ENCODE data around the gene CENPF.

CENPF gene

DNA sequence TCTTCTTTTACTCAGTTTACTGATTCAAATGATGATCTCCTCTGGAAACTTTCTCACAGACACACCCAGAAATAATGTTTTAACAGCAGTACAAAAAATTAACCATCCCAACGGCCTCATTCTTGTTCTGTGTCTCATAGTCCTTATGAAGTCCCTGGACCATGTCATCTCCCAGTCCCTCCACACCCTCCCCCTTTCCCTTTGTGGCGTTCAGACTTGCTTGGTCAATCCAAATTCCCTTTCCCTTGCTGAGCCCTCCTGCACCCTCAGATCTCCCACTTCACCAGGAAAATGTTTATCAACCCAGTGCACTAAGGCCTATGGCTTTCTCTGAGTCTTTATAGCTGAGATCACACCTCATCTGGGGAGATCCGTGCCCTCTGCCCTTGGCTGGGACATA, 85.9 kb downstream of the CENPF start:
- CTCF ChIA-PET = interaction anchor here (1.3 kb wide), 1 partner anchor 224 kb away, joined by 3 read pairs; no protein-coding TSS in a partner anchor
- DNase-seq (ENCODE audit: extremely low spot score) = no peak
- TF ChIP-seq, protein P1, sequence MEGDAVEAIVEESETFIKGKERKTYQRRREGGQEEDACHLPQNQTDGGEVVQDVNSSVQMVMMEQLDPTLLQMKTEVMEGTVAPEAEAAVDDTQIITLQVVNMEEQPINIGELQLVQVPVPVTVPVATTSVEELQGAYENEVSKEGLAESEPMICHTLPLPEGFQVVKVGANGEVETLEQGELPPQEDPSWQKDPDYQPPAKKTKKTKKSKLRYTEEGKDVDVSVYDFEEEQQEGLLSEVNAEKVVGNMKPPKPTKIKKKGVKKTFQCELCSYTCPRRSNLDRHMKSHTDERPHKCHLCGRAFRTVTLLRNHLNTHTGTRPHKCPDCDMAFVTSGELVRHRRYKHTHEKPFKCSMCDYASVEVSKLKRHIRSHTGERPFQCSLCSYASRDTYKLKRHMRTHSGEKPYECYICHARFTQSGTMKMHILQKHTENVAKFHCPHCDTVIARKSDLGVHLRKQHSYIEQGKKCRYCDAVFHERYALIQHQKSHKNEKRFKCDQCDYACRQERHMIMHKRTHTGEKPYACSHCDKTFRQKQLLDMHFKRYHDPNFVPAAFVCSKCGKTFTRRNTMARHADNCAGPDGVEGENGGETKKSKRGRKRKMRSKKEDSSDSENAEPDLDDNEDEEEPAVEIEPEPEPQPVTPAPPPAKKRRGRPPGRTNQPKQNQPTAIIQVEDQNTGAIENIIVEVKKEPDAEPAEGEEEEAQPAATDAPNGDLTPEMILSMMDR (IDR thresholded peaks at IDR 0.05; ENCODE audit: control extremely low read depth, extremely low read depth, low read depth, missing control alignments) = no peak
- POLR2A ChIA-PET = no interaction called here

DNA sequence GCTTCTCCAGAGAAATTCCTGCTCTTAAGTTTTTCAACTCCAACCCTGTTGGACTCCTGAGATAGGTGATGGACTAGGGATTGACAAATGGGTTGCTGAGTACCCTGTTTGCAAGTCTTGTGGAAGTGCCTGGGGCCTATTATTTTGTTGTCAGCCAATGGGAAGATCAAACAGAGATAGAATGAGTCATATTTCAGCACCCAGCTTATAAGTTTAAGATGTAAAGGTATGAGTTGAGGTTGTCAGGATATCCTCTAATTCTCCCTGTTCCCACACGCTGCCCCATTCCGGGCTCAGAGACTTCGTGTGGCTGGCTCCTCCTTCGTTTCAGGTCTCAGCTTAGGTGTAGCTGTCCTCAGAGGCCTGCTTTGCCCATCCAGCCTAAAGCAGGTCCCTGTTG, 91.8 kb downstream of the CENPF start:
- POLR2A ChIA-PET = no interaction called here
- no peak for DNase-seq (ENCODE audit: extremely low spot score)
- TF ChIP-seq, protein P1 (IDR thresholded peaks at IDR 0.05; ENCODE audit: control extremely low read depth, extremely low read depth, low read depth, missing control alignments) = no peak
- CTCF ChIA-PET = interaction anchor here (1.4 kb wide), 1 partner anchor 10 kb away, joined by 3 read pairs; no protein-coding TSS in a partner anchor

DNA sequence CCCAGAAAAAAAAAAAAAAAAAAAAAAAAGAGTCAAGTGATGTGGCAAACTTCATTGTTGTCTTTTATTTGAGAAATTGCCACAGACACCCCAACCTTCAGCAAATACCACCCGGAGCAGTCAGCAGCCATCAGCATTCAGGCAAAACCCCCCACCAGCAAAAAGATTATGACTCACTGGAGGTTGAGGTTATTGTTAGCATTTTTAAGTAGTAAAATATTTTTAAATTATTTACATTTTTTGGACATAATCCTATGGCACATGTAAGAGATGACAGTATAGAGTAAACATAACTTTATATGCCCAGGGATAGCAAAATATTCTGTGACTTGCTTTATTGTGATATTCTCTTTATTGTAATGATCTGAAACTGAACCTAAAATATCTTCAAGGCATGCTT, 95.6 kb downstream of the CENPF start:
- ChIA-PET POLR2A (no interaction called here), CTCF (no interaction called here)
- TF ChIP-seq, protein P1 (IDR thresholded peaks at IDR 0.05; ENCODE audit: control extremely low read depth, extremely low read depth, low read depth, missing control alignments) = no peak
- no peak for DNase-seq (ENCODE audit: extremely low spot score)

DNA sequence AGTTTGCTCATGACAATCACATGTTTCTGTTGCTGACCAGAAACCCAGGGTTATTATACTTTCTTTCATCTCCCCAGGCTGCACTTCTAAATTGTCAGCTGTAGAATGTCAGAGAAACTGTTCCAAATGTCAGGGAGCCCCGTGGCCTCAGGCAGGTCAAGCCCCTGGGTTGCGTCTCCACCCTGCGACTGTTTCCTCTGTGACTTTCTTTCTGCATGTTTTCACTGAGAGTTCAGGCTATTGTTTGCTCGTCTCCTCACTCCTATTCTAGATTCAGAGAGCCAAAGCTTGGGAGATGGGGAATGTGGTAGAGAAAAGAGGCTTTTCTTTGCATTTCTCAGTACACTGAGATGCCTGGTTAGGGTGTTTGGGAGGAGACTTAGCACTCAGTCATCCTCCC, 97.4 kb downstream of the CENPF start:
- TF ChIP-seq, protein P1 (IDR thresholded peaks at IDR 0.05; ENCODE audit: control extremely low read depth, extremely low read depth, low read depth, missing control alignments) = no peak
- DNase-seq (ENCODE audit: extremely low spot score) = no peak
- ChIA-PET POLR2A (no interaction called here), CTCF (interaction anchor here (1.4 kb wide), 1 partner anchor 10 kb away, joined by 5 read pairs; no protein-coding TSS in a partner anchor)

DNA sequence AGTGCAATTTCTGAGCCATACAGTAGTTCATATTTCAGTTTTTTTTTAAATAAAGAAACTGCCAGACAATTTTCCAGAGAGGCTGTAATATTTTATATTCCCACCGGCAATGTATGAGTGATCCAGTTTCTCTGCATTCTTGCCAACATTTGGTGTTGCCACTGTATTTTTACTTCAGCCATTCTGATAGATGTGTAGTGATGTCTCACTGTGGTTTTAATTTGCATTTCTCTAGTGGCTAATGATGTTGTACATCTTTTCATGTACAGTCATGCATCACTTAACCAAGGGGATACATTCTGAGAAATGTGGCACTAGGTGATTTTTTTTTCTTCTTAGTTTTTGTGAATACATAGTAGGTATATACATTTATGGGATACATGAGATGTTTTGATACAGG, 99.6 kb downstream of the CENPF start:
- DNase-seq (ENCODE audit: extremely low spot score) = no peak
- POLR2A ChIA-PET = no interaction called here
- CTCF ChIA-PET = no interaction called here
- TF ChIP-seq, protein P1 (IDR thresholded peaks at IDR 0.05; ENCODE audit: control extremely low read depth, extremely low read depth, low read depth, missing control alignments) = no peak

DNA sequence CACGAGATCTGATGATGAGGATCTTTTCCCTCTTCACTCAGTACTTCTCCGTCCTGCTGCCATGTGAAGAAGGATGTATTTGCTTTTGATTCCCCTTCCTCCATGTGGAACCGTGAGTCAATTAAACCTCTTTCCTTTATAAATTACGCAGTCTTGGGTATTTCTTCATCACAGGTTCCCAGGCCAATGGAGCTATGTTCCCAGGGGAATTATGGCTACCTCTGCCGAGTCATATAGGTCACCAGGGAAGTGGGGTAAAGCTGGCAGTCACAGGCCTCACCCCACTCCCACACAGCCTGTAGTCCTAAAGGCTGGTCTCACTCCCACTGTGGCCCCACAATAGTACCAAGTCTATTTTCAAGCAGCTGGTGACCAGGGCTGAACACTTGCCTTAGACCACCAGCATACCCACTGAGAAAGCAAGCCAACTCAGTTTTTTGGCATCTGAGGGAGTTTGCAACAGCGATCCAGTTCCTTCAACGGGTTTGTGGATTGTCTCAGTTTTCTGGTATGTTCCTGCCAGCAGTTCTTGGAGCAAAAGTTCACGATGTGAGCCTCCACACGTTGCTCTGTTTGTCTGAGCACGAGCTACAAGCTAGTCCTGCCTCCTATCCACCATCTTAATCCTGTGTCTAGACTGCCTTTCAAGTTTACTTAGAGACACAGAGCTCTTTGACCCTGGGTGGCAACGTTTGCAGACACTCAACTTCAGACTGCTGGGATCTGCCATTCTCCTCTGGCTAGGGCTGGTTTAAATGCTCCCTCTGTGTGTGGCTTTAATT, 104.5 kb downstream of the CENPF start:
- CTCF ChIA-PET = no interaction called here
- no peak for DNase-seq (ENCODE audit: extremely low spot score)
- TF ChIP-seq, protein P1 (IDR thresholded peaks at IDR 0.05; ENCODE audit: control extremely low read depth, extremely low read depth, low read depth, missing control alignments) = no peak
- POLR2A ChIA-PET = no interaction called here

Data from GM10248 (cell line).